Daoy (cell line): ENCODE measurements around the gene PLCD4. TPM values are rescaled to one million over a fixed set of nuclear protein-coding genes. Genes with fewer than 3 reads are reported as not detected.

Experiments used
- DNase-seq: peaks from one replicate; pipeline ENCODE4 v3.0.0-alpha.2; 2015; ENCODE audit warnings: low read depth
- total RNA-seq: library from RNA; depleted of rRNA; stranded (reverse); fragments of >200 nt; shearing (Covaris generic); gene quantifications from 2 replicates; pipeline ENCODE4 v1.2.3, GENCODE V29; 2014; rRNA removed

PLCD4 gene
- total RNA-seq, result 0.06 TPM in 1 of 2 replicates, not detected in the other

DNA sequence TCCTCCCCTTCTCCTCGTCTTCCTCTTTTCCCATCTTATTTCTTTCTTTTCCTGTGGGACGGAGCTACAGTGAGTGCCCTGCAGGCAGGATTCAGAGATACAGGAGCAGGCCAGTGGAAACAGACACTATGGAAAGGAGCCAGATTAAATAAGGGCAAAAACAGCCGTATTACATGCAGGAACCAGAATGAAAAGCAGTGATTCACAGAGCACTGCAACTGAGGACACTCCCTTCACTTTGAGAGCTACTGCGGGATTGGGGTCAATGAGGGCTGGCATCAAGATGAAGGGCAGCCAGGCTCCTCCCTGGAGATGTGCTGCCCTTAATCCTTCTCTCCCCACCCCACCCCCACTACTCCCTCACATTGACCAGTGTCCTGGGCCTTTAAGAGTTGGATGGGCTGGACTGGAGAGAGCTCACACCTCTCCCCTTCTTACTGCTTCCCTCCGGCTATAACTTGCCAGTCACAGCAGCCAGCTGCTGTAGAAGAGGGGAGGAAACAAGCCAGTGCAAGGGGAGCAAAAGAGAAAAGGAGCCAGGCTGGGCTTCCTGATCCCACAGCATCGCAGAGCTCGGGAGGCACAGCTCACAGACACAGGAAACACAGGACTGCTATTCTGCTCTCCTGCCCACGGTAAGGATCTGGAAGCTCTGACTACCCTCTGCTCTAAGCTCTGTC is at the start of gene PLCD4:
Gene PLCD4, plus strand, starts transcription at position 464 of the 680 bp plus-strand sequence. CDS start 7,841 bp downstream, outside the sequence.
- peak; percentile 34 for DNase-seq

DNA sequence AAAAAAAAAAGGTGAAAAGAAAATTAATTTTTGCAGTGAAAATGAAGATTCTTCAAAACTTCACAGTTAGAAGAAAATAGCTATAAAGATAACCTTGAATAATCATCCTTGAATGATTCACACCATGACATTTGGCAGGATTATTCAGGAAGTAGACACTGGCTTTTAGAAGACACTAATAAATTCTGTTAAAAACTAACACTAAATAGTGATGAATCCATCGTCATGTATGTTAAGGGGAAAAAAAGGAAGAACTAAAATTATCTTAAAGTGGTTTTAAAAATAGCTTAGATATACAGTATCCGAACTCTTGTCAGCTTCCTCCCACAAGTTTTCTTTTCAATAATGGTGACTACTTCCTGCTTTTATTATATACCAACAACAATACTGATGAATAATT is 49.8 kb upstream of the PLCD4 start:
- DNase-seq, result no peak

DNA sequence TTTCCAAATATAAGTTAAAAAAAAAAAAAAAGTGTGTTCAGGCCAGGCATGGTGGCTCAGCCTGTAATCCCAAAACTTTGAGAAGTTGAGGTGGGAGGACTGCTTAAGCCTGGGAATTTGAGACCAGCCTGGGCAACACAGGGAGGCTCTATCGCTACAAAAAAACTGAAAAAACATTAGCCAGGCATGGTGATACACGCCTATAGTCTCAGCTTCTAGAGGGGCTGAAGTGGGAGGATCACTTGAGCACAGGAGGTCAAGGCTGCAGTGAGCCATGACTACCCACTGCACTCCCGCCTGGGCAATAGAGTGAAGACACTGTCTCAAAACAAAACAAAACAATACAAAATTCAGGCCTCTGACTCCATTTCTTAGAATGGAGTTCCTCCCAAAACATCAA is 48.7 kb upstream of the PLCD4 start:
- no peak for DNase-seq

DNA sequence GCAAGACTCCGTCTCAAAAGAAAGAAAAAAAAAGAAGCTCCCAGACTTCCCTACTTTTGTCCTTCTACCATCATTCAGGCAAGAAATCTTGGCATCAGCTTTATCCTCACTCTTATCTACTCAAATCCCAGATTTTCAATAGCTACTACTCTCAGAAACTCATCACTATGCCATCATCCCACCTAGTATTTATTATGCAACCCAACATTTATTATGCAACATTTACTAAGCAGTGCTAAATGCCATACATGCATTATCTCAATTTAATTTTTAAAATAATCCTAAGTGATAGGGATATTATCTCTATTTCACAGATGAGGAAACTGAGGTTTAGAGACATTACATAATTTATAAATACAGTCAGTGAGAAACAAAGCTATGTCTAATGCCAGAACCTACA is 43.6 kb upstream of the PLCD4 start:
- DNase-seq, result no peak

DNA sequence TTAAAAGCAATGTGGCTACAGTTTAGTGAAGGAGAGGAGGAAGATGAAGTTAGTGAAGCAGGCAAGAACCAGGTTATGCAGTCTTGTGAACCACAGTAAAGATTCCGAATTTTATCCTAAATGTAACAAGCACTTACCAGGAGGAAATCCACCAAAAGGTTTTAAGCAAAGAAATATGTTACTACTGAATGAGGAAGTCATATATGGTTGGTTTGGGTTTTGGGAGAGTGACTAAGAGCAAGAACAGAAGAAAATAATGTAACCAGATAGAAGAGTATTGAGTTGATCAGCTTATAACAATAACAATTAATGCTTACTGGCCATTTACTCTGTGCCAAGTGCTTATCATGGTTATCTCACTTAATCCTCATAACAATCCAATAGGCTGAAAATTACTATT is 41.4 kb upstream of the PLCD4 start:
- DNase-seq, result no peak

DNA sequence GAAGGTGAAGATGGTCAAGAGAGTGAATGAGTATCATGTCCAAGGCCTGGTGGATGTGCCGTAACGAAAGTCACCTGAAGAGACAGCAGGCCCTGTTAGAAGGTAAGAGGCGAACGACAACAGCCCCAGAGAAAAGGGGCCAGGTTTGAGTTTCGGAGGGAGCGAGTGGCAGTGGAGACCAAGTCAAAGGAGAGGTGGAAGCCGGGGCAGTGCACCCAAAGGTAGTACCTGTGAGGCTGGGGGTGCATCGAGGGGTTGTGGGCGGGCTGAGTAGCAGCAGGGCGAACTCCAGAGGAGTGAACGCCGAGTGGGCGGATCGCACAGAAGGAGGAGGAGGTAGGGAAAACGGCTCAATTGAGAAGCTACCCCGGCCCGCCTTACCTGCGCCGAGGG is 39.9 kb upstream of the PLCD4 start:
- no peak for DNase-seq

DNA sequence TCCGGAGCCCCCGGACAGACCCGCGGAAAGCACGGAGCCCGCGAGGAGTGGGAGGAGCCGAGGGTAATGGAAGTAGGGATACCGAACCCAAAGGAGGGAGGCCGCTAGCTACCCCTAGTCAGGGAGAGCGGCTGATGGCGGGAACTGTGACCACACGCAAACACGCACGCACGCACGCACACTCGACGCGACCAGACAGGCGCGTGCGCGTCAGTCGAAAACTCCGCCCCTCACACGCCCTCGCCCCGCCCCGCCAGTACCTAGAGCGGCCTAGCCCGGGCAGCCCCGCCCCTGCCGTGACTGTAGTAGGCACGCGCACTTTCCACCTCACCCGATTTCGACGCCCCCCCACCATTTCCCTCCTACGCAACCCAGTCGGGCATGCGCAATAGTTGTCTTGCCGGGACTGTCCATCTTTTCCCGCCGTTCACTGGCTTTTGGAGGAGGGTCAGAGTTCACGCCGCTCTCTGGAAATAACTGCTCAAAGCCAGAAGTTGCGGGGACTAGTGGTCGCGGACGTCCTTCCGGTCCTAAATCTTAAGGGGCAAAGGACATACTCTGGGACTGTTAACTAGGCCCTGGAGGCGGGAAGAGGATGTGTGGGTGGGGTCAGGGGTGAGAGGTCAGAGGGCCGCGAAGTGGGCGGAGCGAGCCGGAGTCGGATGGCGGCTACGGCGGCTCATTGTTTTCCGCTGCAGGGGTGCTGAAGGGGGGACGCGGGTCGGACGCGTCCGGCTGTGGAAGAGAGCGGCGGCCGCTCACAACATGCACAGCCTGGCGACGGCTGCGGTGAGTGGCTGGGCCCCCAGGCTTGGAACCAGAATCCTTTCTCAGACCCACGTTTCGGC is 39.3 kb upstream of the PLCD4 start, which contains the start of the genes CNOT9 and USP37:
Gene CNOT9, plus strand, starts transcription at position 650 of the 848 bp plus-strand sequence. Its CDS starts 116 bp downstream, at position 766.
Gene USP37, minus strand, starts transcription at position 162 of the 848 bp plus-strand sequence. CDS start 9,698 bp downstream, outside the sequence.
- DNase-seq, result peak; percentile 99

DNA sequence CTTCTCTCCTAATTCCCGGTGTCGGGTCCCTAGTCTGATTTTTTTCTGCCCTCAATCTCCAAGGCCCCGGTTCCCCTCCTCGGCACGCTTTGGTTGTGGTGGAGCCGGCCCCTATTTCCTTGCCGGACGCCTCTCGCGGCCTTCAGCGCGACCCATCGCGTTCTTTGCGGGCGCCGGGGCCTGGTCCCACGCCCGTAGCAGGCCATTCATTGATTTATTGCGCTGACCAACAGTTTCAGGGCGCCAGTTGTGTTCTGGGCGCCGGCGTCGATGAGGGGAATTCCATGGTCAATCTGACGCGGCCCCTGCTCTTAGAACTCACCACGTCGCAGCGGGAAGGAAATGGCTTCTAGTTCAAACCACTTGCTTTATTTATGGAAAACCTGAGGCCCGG is 38.7 kb upstream of the PLCD4 start:
- DNase-seq, result peak; percentile 74

DNA sequence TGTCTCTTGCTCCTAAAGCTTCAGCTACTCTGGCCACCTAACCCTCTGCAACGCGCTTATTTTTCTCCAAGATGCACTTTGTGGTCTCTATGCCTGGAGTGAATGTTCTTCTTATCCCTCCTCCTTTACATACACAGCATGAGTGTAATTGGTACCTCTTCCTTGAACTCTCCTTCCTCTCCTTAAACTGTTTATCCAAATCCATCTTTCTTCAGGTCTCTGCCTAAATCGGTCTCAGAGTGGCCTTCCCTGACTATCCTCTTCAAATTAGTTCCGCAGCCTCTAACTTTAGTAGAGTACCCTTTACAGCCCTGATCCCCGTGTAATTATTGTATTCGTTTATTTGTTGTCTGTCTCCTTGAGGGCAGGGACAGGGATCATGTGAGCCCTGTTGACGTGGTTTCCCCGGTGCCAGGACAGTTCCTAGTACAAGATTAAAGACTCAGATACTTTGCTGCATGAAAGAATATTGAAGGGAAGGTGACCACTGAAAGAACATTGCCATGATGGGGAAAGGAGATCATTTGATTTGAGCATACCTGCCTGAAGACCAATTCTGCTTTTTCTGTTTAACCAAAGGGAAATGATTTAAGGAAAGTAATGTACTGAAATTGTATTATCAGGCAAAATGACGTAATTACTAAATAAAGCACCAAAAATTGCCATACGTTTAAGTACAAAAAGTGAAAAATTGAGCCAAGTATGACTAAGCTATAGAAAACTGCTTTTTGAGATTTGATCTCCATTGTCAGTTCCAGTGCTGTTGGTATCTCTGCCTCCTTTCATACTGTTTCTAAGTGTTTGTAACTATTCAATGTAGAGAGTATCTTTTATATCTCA is 37.8 kb upstream of the PLCD4 start:
- DNase-seq, result peak; percentile 11

DNA sequence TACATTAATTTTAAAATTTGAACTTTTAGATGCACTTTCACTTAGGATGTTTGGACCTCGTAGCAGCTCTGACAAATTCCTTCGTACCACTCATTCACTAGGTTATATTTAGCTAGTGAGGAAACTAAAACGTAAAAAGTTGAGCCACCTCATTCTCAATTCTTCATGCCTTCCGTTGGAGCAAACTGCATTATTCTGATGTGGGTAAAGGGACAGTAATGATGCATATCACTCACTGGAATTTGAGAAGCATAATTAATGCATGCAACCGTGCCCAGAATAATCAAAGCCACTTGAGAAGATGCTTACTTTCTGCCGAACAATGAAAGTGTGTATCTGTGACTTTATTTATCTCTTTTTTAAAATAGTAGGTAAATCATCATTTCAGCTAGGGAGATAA is 36.8 kb upstream of the PLCD4 start:
- no peak for DNase-seq

DNA sequence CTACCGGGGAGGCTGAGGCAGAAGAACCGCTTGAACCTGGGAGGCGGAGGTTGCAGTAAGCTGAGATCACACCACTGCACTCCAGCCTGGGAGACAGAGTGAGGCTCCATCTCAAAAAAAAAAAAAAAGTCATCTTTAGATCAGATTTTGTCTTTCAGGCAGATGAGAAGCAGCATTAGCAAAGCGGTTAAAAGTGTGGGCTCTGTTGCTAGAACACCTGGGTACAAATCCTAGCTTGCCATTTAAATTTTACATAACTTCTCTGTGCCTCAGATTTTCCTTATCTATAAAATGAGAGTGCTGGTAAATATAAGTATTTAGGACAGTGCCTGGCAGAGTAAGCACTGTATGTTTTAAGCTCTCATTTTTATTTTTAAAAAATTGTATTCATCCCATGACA is 30.8 kb upstream of the PLCD4 start:
- DNase-seq, result no peak

DNA sequence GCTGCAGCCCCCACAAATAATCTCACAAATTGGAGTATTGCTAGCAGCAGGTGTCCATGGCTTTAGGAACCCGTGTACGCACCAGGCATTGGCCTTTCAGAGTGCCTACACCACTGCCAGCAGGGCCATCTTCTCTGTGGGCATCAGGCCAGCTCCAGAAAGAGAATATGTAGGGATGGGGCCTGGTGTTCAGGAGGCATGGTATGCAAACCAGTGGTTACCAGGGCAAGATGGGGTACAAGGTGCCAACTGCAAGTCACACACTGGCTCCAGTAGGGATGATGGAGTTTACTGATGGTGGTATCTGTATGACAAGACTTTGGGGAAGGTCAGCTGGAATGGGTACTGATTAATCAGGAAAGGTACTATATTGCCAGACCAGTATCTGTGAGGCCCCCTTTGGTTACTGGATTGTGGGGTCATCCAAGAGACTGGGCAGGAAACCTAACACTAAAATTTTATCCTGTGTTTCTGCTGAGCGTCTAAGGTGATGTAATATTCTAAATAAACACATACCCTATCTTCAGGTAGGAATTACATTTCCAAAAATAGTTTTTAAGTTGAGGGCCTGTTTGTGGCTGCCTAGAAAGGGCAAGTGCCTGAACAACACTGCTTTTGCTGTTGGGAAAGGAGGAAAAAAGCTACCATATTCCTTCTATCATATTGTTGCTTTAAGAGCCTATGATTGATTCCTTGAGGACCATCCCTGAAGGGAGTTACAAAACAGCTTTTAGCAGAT is 30.0 kb upstream of the PLCD4 start:
- DNase-seq, result no peak

DNA sequence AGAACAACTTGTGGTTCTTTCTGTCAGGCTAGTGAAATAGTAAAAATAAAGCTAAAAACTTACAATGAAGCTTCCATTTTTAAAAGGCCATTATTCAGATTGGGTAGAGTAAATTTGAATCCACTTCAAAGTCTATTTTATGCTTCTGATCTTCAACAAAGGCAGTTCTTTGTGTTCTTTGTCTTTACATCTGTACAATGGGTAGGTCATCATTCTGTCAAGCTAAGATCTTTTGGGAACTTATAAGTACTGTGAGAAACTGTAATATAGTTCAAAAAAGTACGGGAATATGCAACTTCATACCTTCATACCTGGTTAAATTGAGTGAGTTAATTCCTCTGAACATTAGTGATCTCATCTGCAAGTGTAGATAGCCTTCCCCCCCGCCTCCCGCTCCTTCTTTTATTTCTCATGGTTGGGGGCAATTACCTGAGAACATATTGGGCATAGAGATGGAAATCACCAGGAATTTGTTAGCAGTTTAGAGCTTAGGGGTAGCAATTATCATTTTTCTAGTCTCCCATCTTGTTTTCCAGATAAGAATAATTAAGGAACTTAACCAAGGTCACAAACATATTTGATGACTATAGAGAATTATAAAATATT is 29.3 kb upstream of the PLCD4 start:
- DNase-seq, result no peak

DNA sequence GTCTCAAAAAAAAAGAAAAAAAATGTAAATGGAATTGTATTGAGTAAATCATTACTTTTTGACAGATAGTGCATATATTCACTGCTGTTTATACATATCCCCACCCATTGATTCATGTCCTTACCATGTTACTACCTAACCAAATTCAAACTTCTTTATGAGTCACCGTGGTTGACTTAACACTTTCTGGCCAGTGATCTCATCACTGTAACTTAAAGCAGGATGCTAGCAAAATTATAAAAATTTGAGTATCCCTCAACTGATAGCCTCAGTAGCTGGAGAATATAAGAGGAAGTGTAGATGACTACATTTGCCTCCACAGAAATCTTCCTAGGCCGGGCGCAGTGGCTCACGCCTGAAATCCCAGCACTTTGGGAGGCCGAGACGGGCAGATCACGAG is 25.6 kb upstream of the PLCD4 start:
- DNase-seq, result peak; percentile 71

DNA sequence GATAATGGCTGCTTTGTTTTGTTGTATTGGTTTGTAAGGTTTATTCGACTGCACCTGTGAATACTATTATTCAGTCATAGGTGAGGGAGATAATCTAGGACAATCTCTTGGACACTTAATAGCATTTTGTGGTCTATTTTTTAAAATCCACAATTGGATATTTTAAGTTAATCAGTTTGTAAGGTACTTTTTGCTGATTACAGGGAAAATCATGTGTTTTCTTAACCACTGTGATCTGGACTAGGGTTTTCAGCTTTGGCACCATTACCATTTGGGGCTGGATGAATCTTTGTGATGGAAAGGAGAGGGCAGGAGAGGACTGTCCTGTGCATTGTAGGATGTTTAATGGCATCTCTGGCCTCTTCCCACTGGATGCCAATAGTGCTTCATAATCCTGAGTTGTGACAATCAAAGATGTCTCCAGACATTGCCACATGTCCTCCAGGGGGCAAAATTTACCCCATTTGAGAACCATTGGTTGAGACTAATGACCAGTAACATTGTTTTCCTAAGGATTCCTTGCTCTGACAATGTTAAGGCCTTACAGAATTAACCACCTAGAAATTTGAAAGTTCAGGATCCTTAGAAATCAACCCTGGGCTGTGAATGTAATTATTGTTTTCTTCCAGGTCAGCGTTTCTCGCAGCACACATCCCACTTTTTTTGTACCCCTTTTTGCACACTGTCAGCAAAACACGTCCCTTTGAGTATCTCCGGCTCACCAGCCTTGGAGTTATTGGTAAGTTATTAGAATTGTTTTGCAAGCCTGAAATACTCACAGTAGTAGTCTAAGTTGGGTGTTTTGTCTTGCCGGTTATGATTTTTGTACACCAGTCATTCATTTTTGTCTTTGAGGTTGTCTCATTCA is 23.5 kb upstream of the PLCD4 start:
- DNase-seq, result no peak

DNA sequence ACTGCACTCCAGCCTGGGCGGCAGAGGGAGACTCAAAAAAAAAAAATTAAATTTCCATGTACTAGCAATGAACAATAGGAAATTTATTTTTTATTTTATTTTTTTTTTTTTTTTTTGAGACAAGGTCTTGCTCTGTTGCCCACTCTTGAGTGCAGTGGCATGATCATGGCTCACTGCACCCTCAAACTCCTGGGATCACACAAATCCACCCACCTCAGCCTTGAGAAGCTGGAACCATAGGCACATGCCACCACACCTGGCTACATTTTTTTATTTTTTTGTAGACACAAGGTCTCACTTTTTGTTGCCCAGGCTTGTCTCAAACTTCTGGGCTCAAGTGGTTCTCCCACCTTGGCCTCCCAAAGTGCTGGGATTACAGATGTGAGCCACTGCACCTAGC is 22.2 kb upstream of the PLCD4 start:
- no peak for DNase-seq

DNA sequence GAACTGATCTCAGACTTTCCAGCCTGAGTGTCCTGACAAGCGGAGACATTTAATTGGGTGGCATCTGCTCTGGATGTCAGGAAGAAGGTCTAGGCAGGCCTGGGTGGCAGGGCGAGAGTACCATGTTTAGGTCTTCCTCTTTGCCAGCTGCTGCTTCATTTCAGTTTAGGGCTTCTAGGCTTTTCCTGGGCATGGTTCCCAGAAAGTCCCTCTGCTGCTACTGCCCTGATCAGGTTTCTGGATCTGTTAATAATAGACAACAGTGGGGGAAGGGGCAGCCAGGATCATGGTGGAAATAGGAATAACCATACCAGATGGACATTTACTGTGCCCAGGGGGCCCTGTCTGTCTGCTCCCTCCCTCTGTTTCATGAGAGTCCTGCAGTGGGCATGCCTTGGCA is 2.3 kb upstream of the PLCD4 start:
- DNase-seq, result peak; percentile 13

DNA sequence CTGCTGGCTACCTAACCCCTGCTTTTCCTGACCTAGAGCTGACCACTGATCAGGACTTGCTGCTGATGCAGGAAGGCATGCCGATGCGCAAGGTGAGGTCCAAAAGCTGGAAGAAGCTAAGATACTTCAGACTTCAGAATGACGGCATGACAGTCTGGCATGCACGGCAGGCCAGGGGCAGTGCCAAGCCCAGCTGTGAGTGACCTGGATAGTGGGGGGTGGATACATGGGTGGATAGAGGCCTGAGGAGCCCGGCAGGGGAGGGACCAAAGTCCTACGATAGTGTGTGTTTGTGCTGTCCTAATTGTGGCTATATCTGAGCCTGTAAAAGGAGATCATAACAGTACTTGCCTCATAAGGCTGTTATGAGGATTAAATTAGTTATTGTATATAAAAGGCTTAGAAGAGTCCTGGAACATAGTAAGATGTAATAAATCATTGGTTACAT is 8.2 kb downstream of the PLCD4 start:
- DNase-seq, result no peak

DNA sequence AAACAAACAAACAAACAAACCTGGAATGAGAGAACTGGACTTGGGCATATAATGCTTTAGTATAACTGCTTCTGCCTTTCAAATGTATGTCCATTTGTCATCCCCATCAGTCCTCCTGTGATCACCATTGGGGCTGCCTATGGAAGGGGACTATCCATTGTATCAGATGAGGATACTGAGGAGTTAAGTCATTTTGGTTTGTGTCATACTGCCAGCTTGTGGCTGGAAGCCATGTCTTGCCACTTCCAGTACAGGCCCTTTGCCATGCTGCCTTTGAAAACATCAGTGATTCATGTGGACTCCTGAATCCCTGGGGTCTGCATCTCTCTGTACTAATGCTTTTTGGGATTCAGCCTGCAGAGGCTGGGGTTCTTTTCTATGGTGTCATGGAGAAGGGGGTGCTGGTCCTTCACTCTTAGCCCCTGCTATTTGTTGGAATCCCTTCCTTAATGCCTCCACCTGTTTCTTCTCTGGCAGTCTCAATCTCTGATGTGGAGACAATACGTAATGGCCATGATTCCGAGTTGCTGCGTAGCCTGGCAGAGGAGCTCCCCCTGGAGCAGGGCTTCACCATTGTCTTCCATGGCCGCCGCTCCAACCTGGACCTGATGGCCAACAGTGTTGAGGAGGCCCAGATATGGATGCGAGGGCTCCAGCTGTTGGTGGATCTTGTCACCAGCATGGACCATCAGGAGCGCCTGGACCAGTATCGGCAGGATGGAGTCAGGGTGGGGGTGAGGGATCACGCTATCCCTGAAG is 10.6 kb downstream of the PLCD4 start:
- no peak for DNase-seq
